ENCODE measurements around the gene SMIM15.

DNA sequence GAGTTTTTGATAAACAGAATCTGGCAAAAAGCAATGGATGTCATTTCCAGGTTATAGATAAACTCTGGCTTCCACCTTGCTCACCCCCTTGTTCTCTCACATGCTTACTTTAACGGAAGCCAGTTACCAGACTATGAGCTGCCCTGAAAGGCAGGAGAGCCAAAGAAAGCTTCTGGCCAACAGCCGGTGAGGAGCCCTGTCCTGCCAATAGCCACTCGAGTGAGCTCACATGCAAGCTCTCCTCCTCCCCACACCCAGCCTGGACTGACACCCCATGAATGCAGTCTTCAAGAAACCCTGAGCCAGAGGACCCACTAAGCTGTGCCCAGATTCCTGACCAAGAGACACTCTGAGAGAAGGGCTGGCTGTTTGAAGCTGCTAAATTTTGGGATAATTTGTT is 14.4 kb upstream of the SMIM15 start:
- TF ChIP-seq ZEB2 (tag by site-specific recombination; IDR thresholded peaks at IDR 0.05) (no peak), MYNN (tag by site-specific recombination; IDR thresholded peaks at IDR 0.05; ENCODE audit: borderline replicate concordance) (no peak), PRDM1 (tag by site-specific recombination; IDR thresholded peaks at IDR 0.05) (no peak), ZBTB21 (tag by site-specific recombination; IDR thresholded peaks at IDR 0.05) (no peak), YY1 (tag by site-specific recombination; IDR thresholded peaks at IDR 0.05) (no peak), ZNF423 (tag by site-specific recombination; IDR thresholded peaks at IDR 0.05) (no peak), ZNF211 (tag by site-specific recombination; IDR thresholded peaks at IDR 0.05; ENCODE audit: low read depth) (no peak), ZNF302 (tag by site-specific recombination; IDR thresholded peaks at IDR 0.05; ENCODE audit: low read depth) (no peak), ZNF140 (tag by site-specific recombination; IDR thresholded peaks at IDR 0.05) (no peak), ZFP3 (tag by site-specific recombination; IDR thresholded peaks at IDR 0.05; ENCODE audit: low read depth) (no peak)
- TF ChIP-seq, protein P1, sequence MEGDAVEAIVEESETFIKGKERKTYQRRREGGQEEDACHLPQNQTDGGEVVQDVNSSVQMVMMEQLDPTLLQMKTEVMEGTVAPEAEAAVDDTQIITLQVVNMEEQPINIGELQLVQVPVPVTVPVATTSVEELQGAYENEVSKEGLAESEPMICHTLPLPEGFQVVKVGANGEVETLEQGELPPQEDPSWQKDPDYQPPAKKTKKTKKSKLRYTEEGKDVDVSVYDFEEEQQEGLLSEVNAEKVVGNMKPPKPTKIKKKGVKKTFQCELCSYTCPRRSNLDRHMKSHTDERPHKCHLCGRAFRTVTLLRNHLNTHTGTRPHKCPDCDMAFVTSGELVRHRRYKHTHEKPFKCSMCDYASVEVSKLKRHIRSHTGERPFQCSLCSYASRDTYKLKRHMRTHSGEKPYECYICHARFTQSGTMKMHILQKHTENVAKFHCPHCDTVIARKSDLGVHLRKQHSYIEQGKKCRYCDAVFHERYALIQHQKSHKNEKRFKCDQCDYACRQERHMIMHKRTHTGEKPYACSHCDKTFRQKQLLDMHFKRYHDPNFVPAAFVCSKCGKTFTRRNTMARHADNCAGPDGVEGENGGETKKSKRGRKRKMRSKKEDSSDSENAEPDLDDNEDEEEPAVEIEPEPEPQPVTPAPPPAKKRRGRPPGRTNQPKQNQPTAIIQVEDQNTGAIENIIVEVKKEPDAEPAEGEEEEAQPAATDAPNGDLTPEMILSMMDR (tag by site-specific recombination; IDR thresholded peaks at IDR 0.05): no peak

All from HEK293 (cell line).